Fibroblast of pulmonary artery (primary cell): ENCODE data around the gene GRIN3B.
A peak's percentile ranks its signal among the peaks of the same experiment; 100 is the strongest.

Experiments
- DNase-seq: peaks from one replicate; pipeline ENCODE4 v3.0.0-alpha.2; 2010; ENCODE audit warnings: low read depth
- H3K4me3 ChIP-seq: replicated peaks from 2 replicates; pipeline ENCODE4 v1.5.1; 2011; ENCODE audit warnings: low read depth, mild to moderate bottlenecking, control low read depth, low read length, moderate library complexity
- CTCF ChIP-seq: IDR thresholded peaks from 2 replicates; pipeline ENCODE4 v1.5.1; 2011; ENCODE audit warnings: mild to moderate bottlenecking, control low read depth, low read length, inconsistent platforms; ENCODE audit errors: missing control alignments

GRIN3B gene

GRCh38 chr19:977058-977464 lies 23.2 kb upstream of the GRIN3B start:
- no peak for TF ChIP-seq CTCF
- H3K4me3 ChIP-seq: no peak overlapping the region
- DNase-seq: no peak

- no peak for DNase-seq
- TF ChIP-seq CTCF: no peak
- no peak overlapping the region for H3K4me3 ChIP-seq
These were observed 20.9 kb upstream of the GRIN3B start for GRCh38 chr19:979318-979741.

- no peak overlapping the region for H3K4me3 ChIP-seq
- no peak for TF ChIP-seq CTCF
- DNase-seq: no peak
These were observed 19.9 kb upstream of the GRIN3B start for GRCh38 chr19:980133-980998.

GRCh38 chr19:982567-983170 lies 17.6 kb upstream of the GRIN3B start:
- peak overlapping the region; percentile 34 for H3K4me3 ChIP-seq
- DNase-seq: peak; percentile 52
- TF ChIP-seq CTCF: peak; percentile 14

GRCh38 chr19:984165-984967 lies 15.9 kb upstream of the GRIN3B start, which contains the start of gene WDR18:
TSS of gene WDR18 (plus strand) at chr19:984345. CDS start at chr19:984354, 9 bp downstream.
- peak within 1 kb of the TSS; percentile 96 for H3K4me3 ChIP-seq
- no peak for TF ChIP-seq CTCF
- peak; percentile 87 for DNase-seq

GRCh38 chr19:986083-986482 lies 14.1 kb upstream of the GRIN3B start:
- H3K4me3 ChIP-seq: no peak overlapping the region
- TF ChIP-seq CTCF: no peak
- no peak for DNase-seq
